ENCODE data around the gene SUV39H2.
"Not testable (repeated sequence)": the region's sequence is repeated elsewhere in the genome, so short reads cannot be mapped to it uniquely, and the experiment has no call there.

SUV39H2 gene

DNA sequence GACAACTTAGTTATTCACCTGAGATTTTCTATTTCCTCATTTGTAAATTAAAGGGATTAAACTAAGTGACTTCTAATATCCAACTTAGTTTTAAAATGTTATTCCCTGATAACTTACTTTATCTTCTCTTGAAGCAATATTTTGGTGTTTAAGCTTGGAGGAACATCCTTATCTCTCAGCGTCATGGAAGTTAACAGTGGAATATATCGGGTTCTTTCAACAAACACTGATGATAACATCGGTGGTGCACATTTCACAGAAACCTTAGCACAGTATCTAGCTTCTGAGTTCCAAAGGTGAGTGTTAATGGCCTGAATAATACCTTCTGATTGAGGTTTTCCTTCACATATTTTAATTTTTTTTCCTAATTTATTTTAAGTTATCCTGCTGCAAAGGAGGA is 26.4 kb upstream of the SUV39H2 start:
- no peak for DNase-seq (ENCODE audit: low read depth in 1 of 2, low spot score in 1 of 2)
- in situ Hi-C loops (cut with HindIII; ENCODE audit: low pct_unique_long_range_greater_than_20kb, low sequenced_read_pairs) = no loop called here
- TF ChIP-seq JUND (IDR thresholded peaks at IDR 0.05; ENCODE audit: low read depth) = no peak

GRCh38 chr10:14855453-14855852 is 23.2 kb upstream of the SUV39H2 start:
- TF ChIP-seq JUND (IDR thresholded peaks at IDR 0.05; ENCODE audit: low read depth) = no peak
- no peak for DNase-seq (ENCODE audit: low read depth in 1 of 2, low spot score in 1 of 2)
- in situ Hi-C loops (cut with HindIII; ENCODE audit: low pct_unique_long_range_greater_than_20kb, low sequenced_read_pairs) = no loop called here

DNA sequence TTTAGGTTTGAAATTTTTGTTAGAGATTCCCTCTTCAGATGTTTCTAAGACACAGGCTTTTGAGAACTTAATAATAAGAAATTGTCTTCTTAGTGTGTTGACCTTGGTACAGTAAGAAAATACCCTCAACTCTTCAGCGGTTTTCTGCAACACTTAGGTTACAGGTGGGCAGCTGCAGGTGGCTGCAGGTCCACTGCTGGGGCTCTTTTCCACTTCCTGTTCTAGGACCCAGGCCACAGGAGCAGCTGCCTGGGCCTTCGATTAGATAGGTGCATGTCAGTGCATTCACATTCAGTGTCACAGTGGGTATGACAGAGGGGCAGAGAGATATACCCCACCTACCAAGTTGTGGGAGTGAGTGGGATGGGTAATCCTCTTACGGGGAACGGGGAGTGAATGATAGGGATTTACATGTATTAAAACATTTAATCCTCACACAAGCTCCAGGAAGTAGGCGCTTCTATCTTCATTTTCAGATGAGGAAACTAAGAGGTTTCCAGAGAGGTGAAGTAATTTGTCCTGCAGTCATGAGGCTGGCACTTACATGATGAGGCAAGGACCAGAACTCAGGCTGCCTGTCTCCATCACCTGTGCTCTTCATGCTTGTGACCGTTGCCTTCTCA is 20.2 kb upstream of the SUV39H2 start:
- no peak for DNase-seq (ENCODE audit: low read depth in 1 of 2, low spot score in 1 of 2)
- in situ Hi-C loops (cut with HindIII; ENCODE audit: low pct_unique_long_range_greater_than_20kb, low sequenced_read_pairs) = no loop called here
- no peak for TF ChIP-seq JUND (IDR thresholded peaks at IDR 0.05; ENCODE audit: low read depth)

DNA sequence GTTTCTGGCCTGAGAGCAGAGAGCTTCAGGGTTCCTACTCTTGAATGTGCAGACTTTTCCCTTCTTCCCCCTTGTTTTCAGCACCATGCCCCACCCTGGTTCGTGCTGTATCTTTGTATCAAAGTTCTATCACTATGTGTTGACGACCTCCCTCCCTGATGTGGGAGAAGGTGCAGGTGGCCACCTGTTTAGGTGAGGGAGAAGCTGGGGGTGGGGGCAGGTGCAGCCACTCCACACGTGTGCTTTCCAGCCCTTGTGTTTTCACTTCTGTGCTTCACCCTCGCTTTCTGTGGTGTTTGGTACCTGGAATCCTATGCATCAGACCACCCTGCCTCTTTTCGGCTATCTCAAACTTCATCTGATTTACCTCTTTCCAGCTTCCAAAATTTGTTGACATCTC is 19.6 kb upstream of the SUV39H2 start:
- no peak for TF ChIP-seq JUND (IDR thresholded peaks at IDR 0.05; ENCODE audit: low read depth)
- in situ Hi-C loops (cut with HindIII; ENCODE audit: low pct_unique_long_range_greater_than_20kb, low sequenced_read_pairs) = no loop called here
- DNase-seq (ENCODE audit: low read depth in 1 of 2, low spot score in 1 of 2) = no peak

DNA sequence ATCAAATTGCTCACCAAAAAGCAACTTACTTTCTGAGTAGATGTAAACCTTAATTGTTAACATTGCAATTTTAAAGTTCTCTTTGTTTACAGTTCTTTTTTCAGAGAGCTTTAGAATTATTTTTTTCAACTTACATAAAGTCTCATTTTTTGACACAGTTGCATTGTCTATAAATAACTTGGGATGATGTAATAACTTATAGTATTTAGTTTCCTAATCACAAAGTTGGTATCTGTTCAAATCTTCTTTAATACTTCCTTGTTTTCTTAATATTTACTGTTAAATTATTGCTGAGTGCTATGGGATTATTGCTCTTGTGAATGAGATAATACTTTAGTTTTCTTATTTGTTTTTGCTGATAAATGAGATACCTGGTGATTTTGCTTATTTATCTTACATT is 18.9 kb upstream of the SUV39H2 start:
- DNase-seq (ENCODE audit: low read depth in 1 of 2, low spot score in 1 of 2) = no peak
- in situ Hi-C loops (cut with HindIII; ENCODE audit: low pct_unique_long_range_greater_than_20kb, low sequenced_read_pairs) = no loop called here
- TF ChIP-seq JUND (IDR thresholded peaks at IDR 0.05; ENCODE audit: low read depth) = no peak

DNA sequence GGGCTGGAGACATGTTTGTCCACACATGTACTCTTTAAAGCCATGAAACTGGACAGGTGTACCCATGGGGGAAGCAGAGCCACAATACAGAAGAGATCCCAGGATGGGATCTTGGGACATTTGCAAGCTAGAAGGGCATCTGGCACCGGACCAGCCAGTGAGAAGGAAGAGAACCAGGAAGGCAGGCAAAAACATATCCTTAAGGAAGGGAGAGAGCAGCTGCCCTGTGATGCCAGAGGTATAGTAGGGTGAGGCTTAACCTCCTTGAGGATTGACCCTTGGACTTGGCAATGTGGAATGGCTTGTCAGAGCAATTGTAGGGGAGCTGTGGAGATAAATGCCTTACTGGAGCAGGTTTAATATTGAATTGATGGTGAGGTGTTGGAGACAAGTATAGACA is 17.9 kb upstream of the SUV39H2 start:
- no peak for TF ChIP-seq JUND (IDR thresholded peaks at IDR 0.05; ENCODE audit: low read depth)
- DNase-seq (ENCODE audit: low read depth in 1 of 2, low spot score in 1 of 2) = no peak
- in situ Hi-C loops (cut with HindIII; ENCODE audit: low pct_unique_long_range_greater_than_20kb, low sequenced_read_pairs) = no loop called here

DNA sequence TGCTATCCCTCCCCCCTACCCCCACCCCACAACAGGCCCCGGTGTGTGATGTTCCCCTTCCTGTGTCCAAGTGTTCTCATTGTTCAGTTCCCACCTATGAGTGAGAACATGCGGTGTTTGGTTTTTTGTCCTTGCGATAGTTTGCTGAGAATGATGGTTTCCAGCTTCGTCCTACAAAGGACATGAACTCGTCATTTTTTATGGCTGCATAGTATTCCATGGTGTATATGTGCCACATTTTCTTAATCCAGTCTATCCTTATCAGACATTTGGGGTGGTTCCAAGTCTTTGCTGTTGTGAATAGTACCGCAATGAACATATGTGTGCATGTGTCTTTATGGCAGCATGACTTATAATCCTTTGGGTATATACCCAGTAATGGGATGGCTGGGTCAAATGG is 14.2 kb upstream of the SUV39H2 start:
- in situ Hi-C loops (cut with HindIII; ENCODE audit: low pct_unique_long_range_greater_than_20kb, low sequenced_read_pairs); DNase-seq (ENCODE audit: low read depth in 1 of 2, low spot score in 1 of 2): not testable (repeated sequence)

DNA sequence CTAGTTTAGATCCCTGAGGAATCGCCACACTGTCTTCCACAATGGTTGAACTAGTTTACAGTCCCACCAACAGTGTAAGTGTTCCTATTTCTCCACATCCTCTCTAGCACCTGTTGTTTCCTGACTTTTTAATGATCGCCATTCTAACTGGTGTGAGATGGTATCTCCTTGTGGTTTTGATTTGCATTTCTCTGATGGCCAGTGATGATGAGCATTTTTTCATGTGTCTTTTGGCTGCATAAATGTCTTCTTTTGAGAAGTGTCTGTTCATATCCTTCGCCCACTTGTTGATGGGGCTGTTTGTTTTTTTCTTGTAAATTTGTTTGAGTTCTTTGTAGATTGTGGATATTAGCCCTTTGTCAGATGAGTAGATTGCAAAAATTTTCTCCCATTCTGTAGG is 13.8 kb upstream of the SUV39H2 start:
- DNase-seq (ENCODE audit: low read depth in 1 of 2, low spot score in 1 of 2); in situ Hi-C loops (cut with HindIII; ENCODE audit: low pct_unique_long_range_greater_than_20kb, low sequenced_read_pairs): not testable (repeated sequence)

- no peak for TF ChIP-seq JUND (IDR thresholded peaks at IDR 0.05; ENCODE audit: low read depth)
- in situ Hi-C loops (cut with HindIII; ENCODE audit: low pct_unique_long_range_greater_than_20kb, low sequenced_read_pairs) = no loop called here
- DNase-seq (ENCODE audit: low read depth in 1 of 2, low spot score in 1 of 2) = no peak
These were observed 5.4 kb upstream of the SUV39H2 start for GRCh38 chr10:14873090-14873760.

GRCh38 chr10:14875941-14876340 is 2.7 kb upstream of the SUV39H2 start:
- in situ Hi-C loops (cut with HindIII; ENCODE audit: low pct_unique_long_range_greater_than_20kb, low sequenced_read_pairs) = no loop called here
- TF ChIP-seq JUND (IDR thresholded peaks at IDR 0.05; ENCODE audit: low read depth) = no peak
- no peak for DNase-seq (ENCODE audit: low read depth in 1 of 2, low spot score in 1 of 2)

GRCh38 chr10:14876764-14877163 is 1.9 kb upstream of the SUV39H2 start:
- no peak for TF ChIP-seq JUND (IDR thresholded peaks at IDR 0.05; ENCODE audit: low read depth)
- in situ Hi-C loops (cut with HindIII; ENCODE audit: low pct_unique_long_range_greater_than_20kb, low sequenced_read_pairs) = no loop called here
- DNase-seq (ENCODE audit: low read depth in 1 of 2, low spot score in 1 of 2) = no peak

- TF ChIP-seq JUND (IDR thresholded peaks at IDR 0.05; ENCODE audit: low read depth) = no peak
- in situ Hi-C loops (cut with HindIII; ENCODE audit: low pct_unique_long_range_greater_than_20kb, low sequenced_read_pairs) = no loop called here
- DNase-seq (ENCODE audit: low read depth in 1 of 2, low spot score in 1 of 2) = peak; percentile 39 to 43
These were observed 660 bp downstream of the SUV39H2 start for GRCh38 chr10:14879124-14879927.

DNA sequence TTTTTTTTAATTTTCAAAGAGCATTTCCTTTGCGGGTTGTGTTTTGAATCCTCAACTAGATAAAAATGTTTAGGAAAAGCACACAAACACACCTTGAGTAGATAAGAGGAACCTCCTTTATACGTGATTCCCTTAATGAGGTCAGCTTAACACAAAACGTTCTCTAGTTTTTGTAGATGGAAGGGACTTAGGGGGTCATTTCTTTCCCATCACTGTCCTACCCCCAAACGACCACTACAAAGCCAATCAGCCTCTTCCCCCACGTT is 1.2 kb downstream of the SUV39H2 start:
- in situ Hi-C loops (cut with HindIII; ENCODE audit: low pct_unique_long_range_greater_than_20kb, low sequenced_read_pairs) = no loop called here
- no peak for TF ChIP-seq JUND (IDR thresholded peaks at IDR 0.05; ENCODE audit: low read depth)
- DNase-seq (ENCODE audit: low read depth in 1 of 2, low spot score in 1 of 2) = no peak

All from T47D (cell line).